Chondrocyte (in vitro differentiated cells): Measurements from ENCODE around the gene ITFG1. TPM values are rescaled to one million over a fixed set of nuclear protein-coding genes. Genes with fewer than 3 reads are reported as not detected.

Source experiments
- DNase-seq: peaks from one replicate; pipeline ENCODE4 v3.0.0; 2021; ENCODE audit warnings: mixed read lengths, low spot score
- H3K27ac Mint-ChIP-seq: one replicate; pipeline ENCODE4 v1.8.0; 2021; ENCODE audit warnings: mild to moderate bottlenecking, moderate library complexity, mixed read lengths; ENCODE audit not compliant: unreplicated experiment
- H3K27me3 Mint-ChIP-seq: 2 replicates; pipeline ENCODE4 v1.8.0; 2021; ENCODE audit warnings: low read depth, mixed read lengths
- H3K36me3 Mint-ChIP-seq: 2 replicates; pipeline ENCODE4 v1.8.0; 2021; ENCODE audit warnings: low read depth, mixed read lengths
- H3K4me1 Mint-ChIP-seq: 2 replicates; pipeline ENCODE4 v1.8.0; 2021; ENCODE audit warnings: low read depth, mild to moderate bottlenecking, mixed read lengths
- H3K4me3 Mint-ChIP-seq: one replicate; pipeline ENCODE4 v1.8.0; 2021; ENCODE audit warnings: mild to moderate bottlenecking, moderate library complexity, mixed read lengths; ENCODE audit not compliant: unreplicated experiment
- H3K9me3 Mint-ChIP-seq: 2 replicates; pipeline ENCODE4 v1.8.0; 2021; ENCODE audit warnings: low read depth, mixed read lengths
- CTCF ChIP-seq: fragments of 200-600 bp; sonication (generic); IDR thresholded peaks from 2 replicates; pipeline ENCODE4 v1.5.0; 2021; ENCODE audit warnings: antibody characterized with exemption, mild to moderate bottlenecking, moderate library complexity
- total RNA-seq: library from RNA; stranded (reverse); gene quantifications from 3 replicates; pipeline ENCODE4 v1.2.1, GENCODE V29; 2021

Gene ITFG1
- total RNA-seq, 1 donor from 2014 or later: 71.7 TPM

GRCh38 chr16:47236716-47237115, 224.1 kb downstream of the ITFG1 start:
- H3K9me3 Mint-ChIP-seq: no peaks in the 10 kb centered on the region
- no peak overlapping the region for H3K4me3 Mint-ChIP-seq
- no peak for TF ChIP-seq CTCF
- no peak for DNase-seq
- H3K4me1 Mint-ChIP-seq: peaks cover 15% of the 10 kb centered on the region
- H3K27ac Mint-ChIP-seq: no peak overlapping the region
- H3K36me3 Mint-ChIP-seq: peaks cover 16% of the 10 kb centered on the region
- H3K27me3 Mint-ChIP-seq: no peaks in the 10 kb centered on the region

- TF ChIP-seq CTCF: no peak
- Mint-ChIP-seq H3K9me3 (peaks cover 1% of the 10 kb centered on the region), H3K4me1 (no peaks in the 10 kb centered on the region), H3K36me3 (peaks cover 20% of the 10 kb centered on the region), H3K27ac (no peak overlapping the region), H3K27me3 (no peaks in the 10 kb centered on the region), H3K4me3 (no peak overlapping the region)
- DNase-seq: no peak
These were observed 230.6 kb downstream of the ITFG1 start for GRCh38 chr16:47230296-47230695.

- no peak for DNase-seq
- Mint-ChIP-seq H3K4me3 (no peak overlapping the region), H3K36me3 (peaks cover 22% of the 10 kb centered on the region), H3K27ac (no peak overlapping the region), H3K9me3 (peaks cover 11% of the 10 kb centered on the region), H3K4me1 (no peaks in the 10 kb centered on the region), H3K27me3 (no peaks in the 10 kb centered on the region)
- TF ChIP-seq CTCF: no peak
These were observed 231.5 kb downstream of the ITFG1 start for GRCh38 chr16:47229053-47230050.

- no peak for DNase-seq
- no peaks in the 10 kb centered on the region for H3K27me3 Mint-ChIP-seq
- no peaks in the 10 kb centered on the region for H3K4me1 Mint-ChIP-seq
- no peak overlapping the region for H3K4me3 Mint-ChIP-seq
- peaks cover 13% of the 10 kb centered on the region for H3K9me3 Mint-ChIP-seq
- no peak overlapping the region for H3K27ac Mint-ChIP-seq
- no peak for TF ChIP-seq CTCF
- peaks cover 22% of the 10 kb centered on the region for H3K36me3 Mint-ChIP-seq
These were observed 232.6 kb downstream of the ITFG1 start for GRCh38 chr16:47228241-47228640.

- Mint-ChIP-seq H3K4me3 (no peak overlapping the region), H3K27ac (no peak overlapping the region), H3K9me3 (peaks cover 2% of the 10 kb centered on the region), H3K4me1 (no peaks in the 10 kb centered on the region), H3K27me3 (no peaks in the 10 kb centered on the region), H3K36me3 (peaks cover 13% of the 10 kb centered on the region)
- no peak for TF ChIP-seq CTCF
- no peak for DNase-seq
These were observed 247.0 kb downstream of the ITFG1 start for GRCh38 chr16:47213761-47214440.
